Endothelial cell (in vitro differentiated cells): Measurements from ENCODE around the gene C3orf18. TPM values are rescaled to one million over a fixed set of nuclear protein-coding genes. Genes with fewer than 3 reads are reported as not detected.

Source experiments
- DNase-seq: peaks from one replicate; pipeline ENCODE4 v3.0.0; 2021; ENCODE audit warnings: low spot score
- H3K27ac Mint-ChIP-seq: one replicate; pipeline ENCODE4 v1.8.0; 2021; ENCODE audit warnings: mixed read lengths, inconsistent platforms; ENCODE audit not compliant: unreplicated experiment
- H3K27me3 Mint-ChIP-seq: one replicate; pipeline ENCODE4 v1.8.0; 2021; ENCODE audit warnings: mild to moderate bottlenecking, moderate library complexity, mixed read lengths, inconsistent platforms; ENCODE audit not compliant: unreplicated experiment
- H3K36me3 Mint-ChIP-seq: one replicate; pipeline ENCODE4 v1.8.0; 2021; ENCODE audit warnings: mild to moderate bottlenecking, low read depth, mixed read lengths, inconsistent platforms; ENCODE audit not compliant: unreplicated experiment
- H3K4me1 Mint-ChIP-seq: one replicate; pipeline ENCODE4 v1.8.0; 2021; ENCODE audit warnings: mild to moderate bottlenecking, mixed read lengths, inconsistent platforms; ENCODE audit not compliant: unreplicated experiment
- H3K4me3 Mint-ChIP-seq: one replicate; pipeline ENCODE4 v1.8.0; 2021; ENCODE audit warnings: mild to moderate bottlenecking, mixed read lengths, inconsistent platforms; ENCODE audit not compliant: unreplicated experiment
- H3K9me3 Mint-ChIP-seq: one replicate; pipeline ENCODE4 v1.8.0; 2021; ENCODE audit warnings: mixed read lengths, inconsistent platforms; ENCODE audit not compliant: unreplicated experiment
- CTCF ChIP-seq: fragments of 200-600 bp; sonication (generic); IDR thresholded peaks from one replicate; pipeline ENCODE4 v1.5.0; 2021; ENCODE audit warnings: antibody characterized with exemption; ENCODE audit not compliant: unreplicated experiment
- total RNA-seq: library from RNA; stranded (reverse); fragmentation: NEBNext Ultra II Directional; extraction: Animal tissue kit (Norgen Biotek cat#: 25700); gene quantifications from one replicate; pipeline ENCODE4 v1.2.1, GENCODE V29; 2021; ENCODE audit not compliant: unreplicated experiment

The C3orf18 gene
- total RNA-seq, 1 donor from 2014 or later: 4.0 TPM

- H3K9me3 Mint-ChIP-seq: no peaks in the 10 kb centered on the region
- no peak for TF ChIP-seq CTCF
- H3K27ac Mint-ChIP-seq: no peak overlapping the region
- peaks cover 14% of the 10 kb centered on the region for H3K27me3 Mint-ChIP-seq
- H3K36me3 Mint-ChIP-seq: peaks cover 4% of the 10 kb centered on the region
- H3K4me3 Mint-ChIP-seq: no peak overlapping the region
- no peak for DNase-seq
- peaks cover 2% of the 10 kb centered on the region for H3K4me1 Mint-ChIP-seq
These were observed 3.7 kb downstream of the C3orf18 start for GRCh38 chr3:50563867-50564266.

DNA sequence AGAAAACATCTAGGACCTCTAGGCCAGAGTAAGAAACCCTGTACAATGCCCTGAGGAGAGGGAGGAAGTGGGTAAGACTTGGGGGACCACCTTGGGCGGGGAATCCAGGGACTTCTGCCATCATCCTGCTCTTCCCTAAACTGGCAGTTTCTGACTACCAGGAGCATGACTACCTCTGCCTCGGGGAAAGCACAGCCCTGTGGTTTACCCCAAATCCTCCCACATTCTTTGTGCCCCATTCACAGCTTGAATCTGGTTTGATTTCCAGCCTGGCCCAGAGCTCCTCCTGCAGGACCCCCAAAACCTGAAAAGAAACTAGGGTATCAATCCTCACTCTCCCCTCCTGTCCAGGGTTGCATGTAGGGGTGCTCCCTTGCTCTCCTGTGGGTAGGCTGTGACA, 4.7 kb downstream of the C3orf18 start:
- Mint-ChIP-seq H3K36me3 (peaks cover 4% of the 10 kb centered on the region), H3K27me3 (peaks cover 12% of the 10 kb centered on the region), H3K27ac (no peak overlapping the region), H3K4me1 (peaks cover 2% of the 10 kb centered on the region), H3K4me3 (no peak overlapping the region), H3K9me3 (no peaks in the 10 kb centered on the region)
- no peak for TF ChIP-seq CTCF
- DNase-seq: no peak

DNA sequence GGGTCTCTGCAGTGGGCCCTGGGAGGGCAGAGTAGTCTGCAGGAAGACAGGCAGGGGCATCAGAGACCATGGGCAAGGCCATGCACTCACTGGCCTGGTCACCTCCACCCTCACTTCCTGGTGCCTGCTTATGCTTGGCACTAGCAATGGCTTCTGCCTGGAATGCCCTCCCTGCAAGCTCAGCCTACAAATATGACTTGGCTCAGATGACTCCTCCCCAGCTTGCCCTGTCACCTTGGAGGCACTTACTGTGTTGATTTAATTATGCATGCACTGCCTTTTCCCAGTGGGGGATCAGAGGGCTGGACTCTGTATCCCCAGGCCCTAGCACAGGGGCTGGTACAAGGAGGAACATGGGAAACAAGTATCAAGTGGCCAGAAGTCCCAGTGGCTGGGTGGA, 7.8 kb downstream of the C3orf18 start:
- Mint-ChIP-seq H3K27me3 (peaks cover 9% of the 10 kb centered on the region), H3K27ac (no peak overlapping the region), H3K4me1 (no peaks in the 10 kb centered on the region), H3K36me3 (peaks cover 3% of the 10 kb centered on the region), H3K4me3 (no peak overlapping the region), H3K9me3 (no peaks in the 10 kb centered on the region)
- no peak for DNase-seq
- no peak for TF ChIP-seq CTCF

- no peak for TF ChIP-seq CTCF
- Mint-ChIP-seq H3K4me1 (no peaks in the 10 kb centered on the region), H3K36me3 (no peaks in the 10 kb centered on the region), H3K4me3 (no peak overlapping the region), H3K27ac (no peak overlapping the region), H3K9me3 (no peaks in the 10 kb centered on the region), H3K27me3 (peaks cover 10% of the 10 kb centered on the region)
- no peak for DNase-seq
These were observed 9.6 kb downstream of the C3orf18 start for GRCh38 chr3:50557915-50558314.

GRCh38 chr3:50557106-50557505, 10.4 kb downstream of the C3orf18 start:
- Mint-ChIP-seq H3K9me3 (no peaks in the 10 kb centered on the region), H3K4me1 (no peaks in the 10 kb centered on the region), H3K27ac (no peak overlapping the region), H3K27me3 (peaks cover 10% of the 10 kb centered on the region), H3K4me3 (no peak overlapping the region), H3K36me3 (no peaks in the 10 kb centered on the region)
- DNase-seq: no peak
- no peak for TF ChIP-seq CTCF
